HG03139 (cell line): ENCODE data around the gene KMT5C.

Experiments
- ATAC-seq: cut with Tn5 transposase; IDR thresholded peaks from one replicate; pipeline ENCODE4 v1.9.1; 2021; ENCODE audit not compliant: unreplicated experiment

KMT5C gene

GRCh38 chr19:55339105-55339888 lies at the start of gene KMT5C:
Gene KMT5C, plus strand, starts transcription at chr19:55339876. Its CDS starts 2,061 bp downstream, at chr19:55341937.
- peak; percentile 74 for ATAC-seq

- no peak for ATAC-seq
Measured at GRCh38 chr19:55297267-55297666, 42.4 kb upstream of the KMT5C start.

- no peak for ATAC-seq
Measured at GRCh38 chr19:55299991-55300390, 39.7 kb upstream of the KMT5C start.

GRCh38 chr19:55300886-55301458 lies 38.7 kb upstream of the KMT5C start:
- no peak for ATAC-seq

- peak; percentile 52 for ATAC-seq
Measured at GRCh38 chr19:55301459-55302317, 38.0 kb upstream of the KMT5C start.

GRCh38 chr19:55302318-55302703 lies 37.4 kb upstream of the KMT5C start:
- ATAC-seq: no peak

GRCh38 chr19:55303477-55303876 lies 36.2 kb upstream of the KMT5C start:
- ATAC-seq: no peak

GRCh38 chr19:55304279-55304978 lies 35.2 kb upstream of the KMT5C start:
- ATAC-seq: no peak

GRCh38 chr19:55304980-55305379 lies 34.7 kb upstream of the KMT5C start:
- ATAC-seq: no peak

- no peak for ATAC-seq
Measured at GRCh38 chr19:55305491-55305890, 34.2 kb upstream of the KMT5C start.

GRCh38 chr19:55305983-55306562 lies 33.6 kb upstream of the KMT5C start:
- no peak for ATAC-seq

GRCh38 chr19:55306712-55307111 lies 33.0 kb upstream of the KMT5C start:
- ATAC-seq: no peak

GRCh38 chr19:55308281-55308680 lies 31.4 kb upstream of the KMT5C start:
- ATAC-seq: no peak

GRCh38 chr19:55309448-55309847 lies 30.2 kb upstream of the KMT5C start:
- ATAC-seq: no peak

- ATAC-seq: no peak
Measured at GRCh38 chr19:55310498-55310897, 29.2 kb upstream of the KMT5C start.

GRCh38 chr19:55311397-55311796 lies 28.3 kb upstream of the KMT5C start:
- no peak for ATAC-seq

- ATAC-seq: no peak
Measured at GRCh38 chr19:55311797-55312196, 27.9 kb upstream of the KMT5C start.

GRCh38 chr19:55312621-55313512 lies 26.8 kb upstream of the KMT5C start:
- ATAC-seq: no peak

GRCh38 chr19:55314396-55314795 lies 25.3 kb upstream of the KMT5C start:
- no peak for ATAC-seq
